LoVo (cell line): Measurements from ENCODE around the gene TUT7.

Experiments
- DNase-seq: peaks from one replicate; pipeline ENCODE4 v3.0.0-alpha.2; 2016; ENCODE audit warnings: low spot score

Gene TUT7

GRCh38 chr9:86252870-86253269 is 101.3 kb downstream of the TUT7 start:
- DNase-seq, result no peak

- DNase-seq, result no peak
Measured at GRCh38 chr9:86250123-86250522, 104.1 kb downstream of the TUT7 start.

GRCh38 chr9:86248746-86249145 is 105.5 kb downstream of the TUT7 start:
- no peak for DNase-seq

DNA sequence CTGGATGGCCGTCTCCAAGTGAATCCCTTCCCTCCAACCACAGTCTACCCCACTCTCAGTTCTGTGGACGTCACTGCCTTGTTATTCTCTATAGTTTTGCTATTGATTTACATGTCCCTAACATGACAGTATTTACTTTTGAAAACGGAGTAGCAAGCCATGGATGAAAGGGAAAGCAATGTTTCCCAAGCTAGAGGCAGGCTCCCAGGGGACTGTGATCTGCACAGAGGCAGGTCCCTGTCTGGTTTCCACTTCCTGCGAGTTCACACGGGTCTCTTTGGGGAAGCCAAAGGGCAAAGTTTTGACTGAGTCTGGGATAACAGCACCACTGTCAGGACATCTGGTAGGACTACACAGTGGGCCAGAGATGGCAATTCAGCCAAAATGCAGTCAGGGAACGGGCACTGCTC is 107.5 kb downstream of the TUT7 start:
- no peak for DNase-seq

DNA sequence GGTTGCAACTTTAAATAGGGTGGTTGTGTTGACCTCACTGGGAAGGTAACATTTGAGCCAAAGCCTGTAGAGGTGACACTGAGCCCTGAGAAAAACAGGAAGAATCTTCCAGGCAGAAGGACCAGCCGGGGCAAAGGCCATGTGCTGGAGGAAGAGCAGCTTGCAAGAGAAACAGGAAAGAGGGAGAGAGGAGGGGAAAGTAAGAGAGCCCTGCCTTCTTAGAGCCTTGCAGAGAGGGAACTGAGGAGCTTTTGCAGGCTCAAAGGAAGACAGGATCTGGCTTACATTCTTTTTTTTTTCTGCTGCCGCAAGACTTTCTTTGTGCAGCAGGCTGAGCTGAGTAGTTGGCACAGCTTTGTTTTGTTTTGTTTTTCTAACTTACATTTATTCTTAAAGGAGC is 112.1 kb downstream of the TUT7 start:
- no peak for DNase-seq

DNA sequence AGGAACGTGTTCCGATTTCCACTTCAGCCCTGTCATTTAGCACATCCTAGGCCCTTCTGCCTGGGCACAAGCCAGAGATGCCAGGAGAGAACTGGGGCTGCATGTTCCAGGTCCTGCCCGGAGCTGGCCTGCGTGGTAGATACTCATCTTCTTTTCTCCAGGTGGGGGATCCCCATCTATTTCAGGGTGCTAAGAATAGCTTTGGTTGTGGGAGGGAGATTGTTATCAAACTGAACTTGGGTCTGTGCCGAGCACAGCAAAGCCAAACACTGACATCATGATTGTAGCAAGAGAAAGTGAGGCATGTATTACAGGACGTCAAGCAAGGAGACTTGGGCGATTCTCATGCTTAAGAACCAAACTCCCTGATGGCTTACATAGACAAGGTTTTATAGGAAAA is 113.0 kb downstream of the TUT7 start:
- DNase-seq, result no peak

DNA sequence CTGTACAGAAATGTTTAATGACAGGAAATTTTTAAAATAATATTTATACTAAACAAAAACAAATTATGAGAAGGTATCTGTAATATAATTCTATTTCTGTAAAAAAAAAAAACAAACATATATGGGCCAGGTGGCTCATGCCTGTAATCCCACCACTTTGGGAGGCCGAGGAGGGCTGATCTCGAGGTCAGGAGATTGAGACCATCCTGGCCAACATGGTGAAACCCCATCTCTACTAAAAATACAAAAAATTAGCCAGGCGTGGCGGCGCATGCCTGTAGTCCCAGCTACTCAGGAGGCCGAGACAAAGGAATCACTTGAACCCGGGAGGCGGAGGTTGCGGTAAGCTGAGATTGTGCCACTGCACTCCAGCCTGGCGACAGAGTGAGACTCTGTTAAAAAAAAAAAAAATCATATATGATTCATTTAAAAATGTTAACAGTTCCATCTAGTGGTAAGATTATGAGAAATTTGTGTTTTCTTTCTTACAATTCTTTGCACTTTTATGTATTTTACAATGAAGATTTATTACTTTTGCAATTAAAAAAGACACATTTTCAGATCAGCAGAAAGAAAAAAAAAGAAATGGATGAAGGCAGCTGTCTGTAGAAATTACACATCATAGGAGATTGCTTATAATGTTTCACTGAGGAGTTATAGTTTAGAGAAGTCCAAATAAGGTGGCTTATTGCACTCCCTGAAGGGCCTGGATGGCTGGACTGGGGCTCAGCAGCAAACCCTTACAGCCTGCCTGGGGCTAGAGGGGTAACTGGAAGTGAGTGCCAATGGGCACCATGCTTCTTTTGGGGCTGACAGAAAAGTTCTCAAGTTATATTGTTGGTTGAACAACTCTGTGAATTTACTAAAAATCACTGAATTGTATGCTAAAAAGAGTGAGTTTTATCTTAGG is 115.1 kb downstream of the TUT7 start:
- DNase-seq, result peak; percentile 16
